Muscle layer of colon (tissue), 2 donors: ENCODE measurements around the gene CRIP2.

Experiments
- H3K27ac ChIP-seq: one replicate; pipeline ENCODE4 v1.7.0; 2013; ENCODE audit warnings: low read depth, mild to moderate bottlenecking, low read length, moderate library complexity
- H3K27me3 ChIP-seq, 2 donors: one replicate each; pipeline ENCODE4 v1.7.0; 2013; ENCODE audit warnings: low read length in 2 of 2, mild to moderate bottlenecking in 2 of 2; ENCODE audit not compliant: insufficient read depth in 2 of 2, control insufficient read depth in 1 of 2
- H3K36me3 ChIP-seq: one replicate; pipeline ENCODE4 v1.7.0; 2013; ENCODE audit warnings: mild to moderate bottlenecking, low read length; ENCODE audit not compliant: insufficient read depth
- H3K4me1 ChIP-seq: one replicate; pipeline ENCODE4 v1.7.0; 2013; ENCODE audit warnings: mild to moderate bottlenecking, low read length; ENCODE audit not compliant: insufficient read depth
- H3K4me3 ChIP-seq, 2 donors: one replicate each; pipeline ENCODE4 v1.7.0; 2013; ENCODE audit warnings: low read length in 2 of 2, low read depth in 1 of 2, mild to moderate bottlenecking in 1 of 2, moderate library complexity in 1 of 2
- H3K9ac ChIP-seq: one replicate; pipeline ENCODE4 v1.7.0; 2013; ENCODE audit warnings: low read length
- H3K9me3 ChIP-seq: one replicate; pipeline ENCODE4 v1.7.0; 2013; ENCODE audit warnings: mild to moderate bottlenecking, low read length
- donor health status: abdominal sarcoma.
- donor health status: Adenocarcinoma of cecum.

Gene CRIP2

DNA sequence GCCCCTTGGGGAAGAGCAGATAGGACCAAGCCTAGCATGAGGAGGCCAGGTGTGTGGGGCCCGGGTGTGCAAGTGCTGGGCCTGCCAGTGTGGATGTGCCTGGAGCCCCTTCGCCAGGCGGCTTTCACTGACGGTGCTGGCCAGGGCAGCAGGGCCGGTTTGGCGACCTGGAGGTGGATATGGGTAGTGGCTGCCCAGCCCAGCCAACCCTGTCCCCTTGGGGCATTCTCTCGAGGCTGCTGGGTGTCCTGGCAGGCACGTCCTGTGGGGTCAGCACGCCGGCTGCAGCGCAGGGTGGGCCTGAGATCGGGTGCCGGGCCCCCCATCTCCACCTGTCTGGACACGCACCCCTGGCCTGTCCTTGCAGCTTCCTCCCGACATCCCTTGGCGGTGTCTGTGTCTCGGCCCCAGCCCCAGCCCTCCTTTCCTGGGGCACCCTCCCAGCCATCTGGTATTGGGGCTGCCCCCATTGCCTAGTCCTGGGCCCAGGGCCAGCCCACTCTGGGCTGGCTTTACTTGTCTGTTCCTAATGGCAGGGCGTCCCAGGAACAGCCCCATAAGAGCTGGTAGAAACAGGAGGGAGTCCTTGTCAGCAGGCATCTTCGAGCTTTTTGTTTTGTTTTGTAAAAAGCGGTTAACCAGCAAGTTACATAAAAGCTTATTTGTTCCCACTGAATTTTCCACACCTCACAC is 7.2 kb upstream of the CRIP2 start:
- peaks cover 20% of the 10 kb centered on the region for H3K36me3 ChIP-seq
- H3K27ac ChIP-seq, result no peak overlapping the region
- H3K4me1 ChIP-seq, result no peaks in the 10 kb centered on the region
- H3K4me3 ChIP-seq, result no peak overlapping the region
- H3K27me3 ChIP-seq, result no peaks in the 10 kb centered on the region
- no peaks in the 10 kb centered on the region for H3K9me3 ChIP-seq
- H3K9ac ChIP-seq, result no peak overlapping the region

DNA sequence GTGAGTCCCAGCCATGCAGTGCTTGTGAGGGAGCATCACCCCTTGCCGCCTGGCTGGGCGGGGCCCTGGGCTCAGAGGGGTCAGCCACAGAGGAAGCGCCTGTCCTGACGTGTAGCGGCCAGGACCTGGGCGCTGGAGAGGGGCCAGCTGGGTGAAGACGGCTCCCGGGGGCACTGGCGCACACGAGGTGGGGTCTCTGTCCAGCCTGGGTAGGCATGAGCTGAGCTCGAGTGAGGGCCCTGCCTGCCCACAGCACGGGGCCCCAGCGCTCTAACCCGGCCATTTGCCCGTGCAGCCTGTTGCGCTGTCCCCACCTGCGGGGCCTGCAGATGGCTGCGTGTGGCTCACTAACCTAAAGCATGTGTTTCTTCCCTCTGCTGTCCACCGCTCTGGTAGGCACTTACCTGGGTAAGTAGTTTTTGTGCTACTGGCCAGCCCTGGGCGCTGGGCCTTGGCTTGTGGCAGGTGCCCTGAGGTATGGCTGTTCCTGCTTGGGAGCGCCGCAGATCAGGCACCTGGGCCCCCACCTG is 6.6 kb upstream of the CRIP2 start:
- Histone ChIP-seq H3K4me1 (no peaks in the 10 kb centered on the region), H3K4me3 (no peak overlapping the region), H3K27me3 (no peaks in the 10 kb centered on the region), H3K27ac (no peak overlapping the region), H3K9me3 (no peaks in the 10 kb centered on the region), H3K36me3 (peaks cover 17% of the 10 kb centered on the region), H3K9ac (no peak overlapping the region)

DNA sequence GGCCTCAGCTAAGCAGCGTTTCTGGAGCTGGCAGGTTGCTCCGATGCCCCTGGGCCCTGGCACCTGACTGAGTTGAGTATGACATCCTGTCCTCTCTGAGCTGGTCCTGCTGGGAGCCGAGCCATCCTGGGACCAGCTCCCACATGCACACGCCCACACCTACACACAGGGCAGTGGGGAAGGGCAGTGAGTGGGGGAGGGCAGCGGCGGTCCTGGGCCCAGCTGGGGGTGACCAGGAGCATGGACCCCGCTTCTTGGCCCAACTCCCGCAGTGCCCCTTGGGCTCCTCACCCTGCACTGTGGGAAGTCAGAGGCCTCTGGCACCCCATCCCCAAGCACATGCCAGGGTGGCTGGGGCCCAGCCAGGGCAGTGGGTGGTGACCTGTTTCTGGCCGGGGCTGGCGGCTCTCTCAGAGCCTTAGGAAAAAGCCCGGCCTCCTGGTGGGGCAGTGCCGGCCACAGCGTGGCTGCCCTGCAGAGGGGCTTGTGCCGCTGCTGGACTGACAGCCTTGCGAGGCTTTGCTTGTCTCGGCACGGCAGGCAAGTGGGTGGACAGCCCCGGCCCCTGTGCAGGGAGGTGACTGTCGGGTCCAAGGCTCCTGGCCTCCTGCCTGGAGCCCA is 5.9 kb upstream of the CRIP2 start:
- Histone ChIP-seq H3K36me3 (peaks cover 10% of the 10 kb centered on the region), H3K4me1 (peaks cover 5% of the 10 kb centered on the region)

DNA sequence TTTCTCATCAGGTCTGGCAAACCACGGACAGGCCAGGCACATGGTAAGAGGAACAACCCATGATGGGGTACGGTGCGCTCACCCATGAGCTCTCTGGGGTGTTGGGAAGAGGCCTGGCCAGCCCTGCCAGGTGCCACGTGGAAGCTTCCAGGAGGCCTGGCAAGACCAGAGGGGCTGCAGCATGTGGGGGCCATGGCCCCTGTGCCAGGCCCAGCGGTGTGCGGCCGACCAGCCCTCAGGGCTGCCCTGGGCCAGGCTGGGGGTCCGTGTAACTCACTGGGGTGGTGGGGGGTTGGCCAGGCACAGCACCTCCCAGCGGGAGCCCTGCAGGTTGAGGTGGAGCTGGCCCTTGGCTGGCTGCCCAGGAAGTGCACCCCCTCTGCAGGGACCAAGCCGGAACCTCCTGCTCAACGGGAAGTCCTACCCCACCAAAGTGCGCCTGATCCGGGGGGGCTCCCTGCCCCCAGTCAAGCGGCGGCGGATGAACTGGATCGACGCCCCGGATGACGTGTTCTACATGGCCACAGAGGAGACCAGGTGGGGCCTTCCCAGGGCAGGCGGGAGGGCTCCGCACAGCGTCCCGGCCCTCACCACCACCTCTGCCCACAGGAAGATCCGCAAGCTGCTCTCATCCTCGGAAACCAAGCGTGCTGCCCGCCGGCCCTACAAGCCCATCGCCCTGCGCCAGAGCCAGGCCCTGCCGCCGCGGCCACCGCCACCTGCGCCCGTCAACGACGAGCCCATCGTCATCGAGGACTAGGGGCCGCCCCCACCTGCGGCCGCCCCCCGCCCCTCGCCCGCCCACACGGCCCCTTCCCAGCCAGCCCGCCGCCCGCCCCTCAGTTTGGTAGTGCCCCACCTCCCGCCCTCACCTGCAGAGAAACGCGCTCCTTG is 4.9 kb upstream of the CRIP2 start:
- Histone ChIP-seq H3K9me3 (no peaks in the 10 kb centered on the region), H3K27me3 (peaks cover 0 to 5% of the 10 kb centered on the region in 2 donors), H3K27ac (no peak overlapping the region), H3K4me1 (peaks cover 7% of the 10 kb centered on the region), H3K9ac (no peak overlapping the region), H3K4me3 (no peak overlapping the region), H3K36me3 (peaks cover 2% of the 10 kb centered on the region)

More for the DNA sequence above, 5.9 kb upstream of the CRIP2 start:
- no peak overlapping the region for H3K4me3 ChIP-seq
- no peak overlapping the region for H3K9ac ChIP-seq
- peaks cover 0 to 4% of the 10 kb centered on the region in 2 donors for H3K27me3 ChIP-seq
- no peak overlapping the region for H3K27ac ChIP-seq
- no peaks in the 10 kb centered on the region for H3K9me3 ChIP-seq

DNA sequence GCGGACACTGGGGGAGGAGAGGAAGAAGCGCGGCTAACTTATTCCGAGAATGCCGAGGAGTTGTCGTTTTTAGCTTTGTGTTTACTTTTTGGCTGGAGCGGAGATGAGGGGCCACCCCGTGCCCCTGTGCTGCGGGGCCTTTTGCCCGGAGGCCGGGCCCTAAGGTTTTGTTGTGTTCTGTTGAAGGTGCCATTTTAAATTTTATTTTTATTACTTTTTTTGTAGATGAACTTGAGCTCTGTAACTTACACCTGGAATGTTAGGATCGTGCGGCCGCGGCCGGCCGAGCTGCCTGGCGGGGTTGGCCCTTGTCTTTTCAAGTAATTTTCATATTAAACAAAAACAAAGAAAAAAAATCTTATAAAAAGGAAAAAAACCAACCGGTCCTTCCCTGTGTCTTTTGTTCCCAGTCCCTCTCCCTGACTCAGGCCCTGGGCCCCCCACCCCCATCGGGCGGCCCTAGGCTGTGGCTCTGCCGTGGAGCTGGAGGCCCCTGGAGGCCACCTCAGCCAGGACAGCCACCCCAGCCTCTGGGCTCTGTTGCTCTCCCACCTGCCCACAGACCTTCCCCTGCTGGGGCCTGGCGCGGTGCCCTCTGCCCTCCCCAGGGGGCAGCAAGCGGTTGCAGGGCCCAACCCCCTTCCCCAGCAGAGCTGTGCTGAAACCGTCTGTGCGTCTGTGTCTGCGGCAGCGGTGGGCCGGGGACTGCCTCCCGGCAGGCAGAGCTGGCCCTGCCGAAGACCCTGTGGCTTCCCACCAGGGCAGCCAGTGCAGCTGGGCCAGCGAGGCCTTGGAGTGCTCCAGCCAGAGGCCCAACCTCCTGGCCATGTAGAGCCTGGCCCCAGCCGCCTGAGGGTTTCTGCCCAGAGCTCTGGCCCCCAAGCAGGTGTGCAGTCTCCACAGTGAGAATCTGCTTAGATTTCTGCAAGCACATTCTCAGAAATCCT is 4.0 kb upstream of the CRIP2 start:
- Histone ChIP-seq H3K36me3 (no peaks in the 10 kb centered on the region), H3K4me1 (peaks cover 10% of the 10 kb centered on the region), H3K27me3 (peaks cover 0 to 15% of the 10 kb centered on the region in 2 donors), H3K9ac (no peak overlapping the region), H3K9me3 (no peaks in the 10 kb centered on the region), H3K27ac (no peak overlapping the region), H3K4me3 (no peak overlapping the region)

DNA sequence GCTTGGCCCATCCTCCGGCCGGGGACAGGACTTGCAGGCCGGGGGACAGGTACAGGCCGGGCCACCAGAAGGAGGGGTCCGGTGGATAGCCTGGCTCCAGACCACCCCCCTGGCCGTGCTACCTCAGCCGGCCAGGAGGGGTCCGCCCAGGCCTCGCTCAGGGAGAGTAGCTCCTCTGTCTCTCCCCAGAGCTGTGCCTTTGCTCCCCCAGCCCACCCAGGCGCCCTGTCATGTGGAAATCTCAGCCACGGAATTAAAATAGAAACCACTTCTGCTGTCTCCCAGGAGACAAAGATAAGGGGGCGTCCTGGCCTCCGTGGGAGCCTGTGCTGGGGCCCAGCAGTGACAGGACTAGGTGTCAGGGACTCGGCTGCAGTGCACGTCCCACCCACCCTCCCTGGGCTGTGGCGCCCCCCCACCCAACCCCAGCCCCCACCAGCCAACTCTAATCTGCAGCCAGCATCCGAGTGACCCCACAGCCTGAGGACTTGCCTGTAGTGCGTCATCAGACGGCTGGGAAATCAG is 3.3 kb upstream of the CRIP2 start:
- Histone ChIP-seq H3K27ac (no peak overlapping the region), H3K4me1 (peaks cover 12% of the 10 kb centered on the region), H3K36me3 (no peaks in the 10 kb centered on the region), H3K9me3 (no peaks in the 10 kb centered on the region), H3K9ac (no peak overlapping the region), H3K4me3 (no peak overlapping the region), H3K27me3 (peaks cover 0 to 21% of the 10 kb centered on the region in 2 donors)

DNA sequence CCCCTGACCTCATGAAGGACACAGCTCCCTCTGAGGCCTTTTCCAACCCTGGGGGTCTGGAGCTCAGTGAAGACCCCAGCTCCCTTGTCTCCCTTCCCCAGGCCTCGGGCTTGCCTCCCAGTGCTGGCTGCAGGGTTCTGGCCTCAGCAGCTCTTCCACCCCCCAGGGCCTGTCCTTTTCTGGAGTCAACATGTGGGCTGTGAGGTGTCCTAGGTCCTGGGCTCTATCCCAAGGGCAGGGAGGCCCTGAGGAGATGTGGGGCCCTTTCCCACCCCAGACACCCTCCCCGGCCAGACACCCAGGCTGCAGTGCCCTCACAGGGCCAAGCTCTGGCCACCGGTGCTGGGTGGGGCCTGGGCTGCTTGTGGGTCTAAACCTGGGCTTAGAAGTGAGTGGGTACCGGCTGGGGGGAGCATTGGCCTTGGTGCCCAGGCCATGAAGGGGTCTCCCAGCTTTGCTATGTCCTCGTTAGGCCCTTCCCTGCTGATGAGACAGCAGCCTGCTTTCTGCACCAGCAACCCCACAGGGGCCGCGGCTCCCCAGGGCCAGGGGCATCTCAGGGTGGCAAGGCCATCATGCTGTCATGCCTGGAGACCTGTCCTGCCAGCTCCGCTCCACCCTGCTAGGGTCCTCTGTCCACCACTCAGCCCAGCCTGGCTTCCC is 2.7 kb upstream of the CRIP2 start:
- Histone ChIP-seq H3K27ac (no peak overlapping the region), H3K4me1 (peaks cover 18% of the 10 kb centered on the region), H3K36me3 (no peaks in the 10 kb centered on the region)

DNA sequence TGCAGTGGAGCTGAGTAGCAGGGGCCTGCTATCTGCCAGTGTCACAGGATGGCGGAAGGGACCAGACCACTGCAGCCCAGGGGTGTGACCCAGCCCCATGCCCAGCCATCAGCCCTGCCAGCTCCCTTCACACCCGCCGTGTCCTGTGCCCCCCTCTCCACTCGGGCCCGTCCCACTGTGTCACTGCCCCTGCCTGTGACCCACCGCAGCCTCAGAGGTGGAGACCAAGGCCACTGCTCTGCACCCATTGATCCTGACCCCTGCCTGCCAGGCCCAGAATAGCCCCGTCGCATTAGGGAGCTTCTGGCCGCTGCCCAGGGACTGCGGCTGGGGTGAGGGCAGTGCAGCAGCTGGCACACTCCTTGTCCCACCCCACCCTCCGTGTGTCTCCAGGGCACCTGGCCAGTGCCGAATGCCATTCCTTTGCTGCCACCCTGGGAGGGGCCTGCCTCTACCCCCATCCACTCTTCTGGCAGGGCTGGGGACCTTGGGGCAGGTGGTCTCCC is 2.1 kb upstream of the CRIP2 start:
- no peaks in the 10 kb centered on the region for H3K9me3 ChIP-seq
- no peak overlapping the region for H3K27ac ChIP-seq
- peaks cover 22% of the 10 kb centered on the region for H3K4me1 ChIP-seq
- H3K9ac ChIP-seq, result no peak overlapping the region
- peaks cover 0 to 32% of the 10 kb centered on the region in 2 donors for H3K27me3 ChIP-seq
- H3K36me3 ChIP-seq, result no peaks in the 10 kb centered on the region
- no peak overlapping the region for H3K4me3 ChIP-seq

More for the DNA sequence above, 2.7 kb upstream of the CRIP2 start:
- H3K4me3 ChIP-seq, result no peak overlapping the region
- H3K9me3 ChIP-seq, result no peaks in the 10 kb centered on the region
- H3K27me3 ChIP-seq, result peaks cover 0 to 27% of the 10 kb centered on the region in 2 donors
- H3K9ac ChIP-seq, result no peak overlapping the region

DNA sequence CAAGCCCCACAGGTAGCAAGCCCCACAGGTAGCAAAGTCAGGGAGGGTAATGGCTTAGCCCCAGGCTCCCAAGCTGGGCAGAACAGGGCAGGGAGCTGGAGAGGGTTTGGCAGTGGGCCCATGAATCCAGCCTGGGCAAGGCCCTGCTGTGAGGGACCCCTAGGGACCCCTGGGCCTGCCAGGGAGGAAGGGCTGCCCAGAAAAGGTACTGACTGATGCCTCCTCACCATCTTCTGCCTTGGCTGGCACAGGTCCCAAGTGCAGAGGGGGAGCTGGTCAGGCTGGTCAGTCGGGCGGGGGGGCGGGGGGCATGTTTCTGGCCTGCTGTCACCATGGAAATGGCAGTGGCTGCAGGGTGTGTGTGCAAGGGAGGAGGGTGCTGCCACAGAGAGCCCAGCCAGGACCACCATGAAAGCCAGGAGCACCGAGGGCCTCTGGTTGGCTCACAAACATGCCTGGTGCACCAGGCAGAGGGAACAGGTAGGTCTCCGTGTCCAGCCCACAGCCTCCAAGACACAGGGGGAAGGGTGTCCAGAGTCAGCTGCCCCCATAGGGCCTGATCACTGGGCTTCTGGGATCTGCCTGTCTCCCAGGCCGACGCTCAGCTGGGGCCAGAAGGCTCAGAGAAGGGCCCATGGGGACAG is 1.5 kb upstream of the CRIP2 start:
- H3K27ac ChIP-seq, result no peak overlapping the region
- no peak overlapping the region for H3K4me3 ChIP-seq
- H3K9ac ChIP-seq, result no peak overlapping the region

More for the DNA sequence above, 1.5 kb upstream of the CRIP2 start:
- peaks cover 22% of the 10 kb centered on the region for H3K4me1 ChIP-seq
- H3K27me3 ChIP-seq, result peaks cover 0 to 32% of the 10 kb centered on the region in 2 donors
- H3K36me3 ChIP-seq, result no peaks in the 10 kb centered on the region
- H3K9me3 ChIP-seq, result no peaks in the 10 kb centered on the region
